Cortex of kidney (tissue), 1 donor: Measurements from ENCODE around the gene EXD2.
"Not testable (repeated sequence)": the region's sequence is repeated elsewhere in the genome, so short reads cannot be mapped to it uniquely, and the experiment has no call there.

Experiments used
- DNase-seq: peaks from one replicate; lab custom pipeline; 2025; lab: John Stamatoyannopoulos, UW

EXD2 gene

DNA sequence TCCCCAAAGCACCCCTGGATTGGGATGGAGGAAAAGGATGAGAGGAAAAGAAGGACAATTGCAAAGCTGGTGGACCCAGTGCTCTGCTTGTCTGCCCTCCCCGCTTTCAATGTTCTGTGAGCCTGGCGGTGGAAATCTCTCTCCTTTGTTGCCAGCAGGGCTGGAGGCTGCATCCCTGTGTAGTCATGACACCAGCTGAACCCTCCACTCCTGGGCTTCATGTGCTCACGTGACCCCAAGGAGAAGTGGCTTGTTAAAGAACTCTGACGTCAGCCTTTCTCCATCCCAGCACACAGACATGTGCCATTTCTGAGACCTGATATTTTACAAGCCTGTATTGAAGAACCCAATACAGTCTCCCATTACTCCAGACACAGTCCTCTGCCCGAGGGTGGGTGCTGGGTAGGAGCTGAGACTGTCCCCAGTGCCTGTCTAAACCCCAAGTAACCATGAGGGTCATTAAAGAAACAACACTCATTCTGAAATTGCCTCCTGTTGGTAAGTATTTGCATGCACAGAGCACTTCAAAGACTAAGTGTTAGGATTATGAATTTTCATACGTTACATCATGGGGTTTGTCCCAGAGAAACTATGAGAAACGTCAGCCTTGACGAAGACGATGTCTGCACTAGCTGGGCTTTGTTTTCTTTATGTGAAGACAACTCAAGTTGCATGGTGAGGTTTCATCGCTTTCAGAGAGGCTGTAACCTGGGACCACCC is 90.3 kb downstream of the EXD2 start:
- no peak for DNase-seq

DNA sequence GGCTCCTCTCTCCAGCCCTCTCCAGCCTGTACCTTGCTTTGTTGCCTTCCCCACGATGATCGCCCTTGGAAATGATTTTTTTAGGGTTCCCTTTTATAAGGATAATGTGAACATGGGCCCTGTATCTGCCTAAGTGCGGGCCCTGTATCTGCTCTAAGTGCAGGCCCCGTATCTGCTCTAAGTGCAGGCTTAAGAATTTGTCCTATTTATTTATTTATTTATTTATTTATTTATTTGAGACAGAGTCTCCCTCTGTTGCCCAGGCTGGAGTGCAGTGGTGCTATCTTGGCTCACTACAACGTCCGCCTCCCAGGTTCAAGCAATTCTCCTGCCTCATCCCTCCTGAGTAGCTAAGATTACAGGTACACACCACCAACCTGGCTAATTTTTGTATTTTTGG is 91.2 kb downstream of the EXD2 start:
- DNase-seq: no peak

DNA sequence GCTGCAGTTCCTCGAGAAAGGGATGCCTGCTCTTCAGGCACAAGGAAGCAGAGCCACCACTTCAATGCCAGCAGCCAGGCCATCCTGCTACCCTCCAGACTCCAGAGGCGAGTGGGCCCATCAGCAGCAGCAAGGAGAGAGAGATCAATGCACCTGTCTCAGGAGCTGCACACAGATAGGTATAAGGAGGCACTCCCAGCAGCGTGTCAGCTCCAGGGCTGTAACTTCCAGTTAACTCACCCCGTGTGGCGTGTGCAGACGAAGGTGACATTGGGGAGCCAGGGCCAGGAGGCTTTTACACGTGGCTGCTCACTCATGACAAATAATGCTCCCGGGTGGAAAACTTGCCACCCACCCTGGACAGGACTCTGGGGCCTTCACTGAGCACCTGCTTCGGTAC is 92.9 kb downstream of the EXD2 start:
- no peak for DNase-seq

DNA sequence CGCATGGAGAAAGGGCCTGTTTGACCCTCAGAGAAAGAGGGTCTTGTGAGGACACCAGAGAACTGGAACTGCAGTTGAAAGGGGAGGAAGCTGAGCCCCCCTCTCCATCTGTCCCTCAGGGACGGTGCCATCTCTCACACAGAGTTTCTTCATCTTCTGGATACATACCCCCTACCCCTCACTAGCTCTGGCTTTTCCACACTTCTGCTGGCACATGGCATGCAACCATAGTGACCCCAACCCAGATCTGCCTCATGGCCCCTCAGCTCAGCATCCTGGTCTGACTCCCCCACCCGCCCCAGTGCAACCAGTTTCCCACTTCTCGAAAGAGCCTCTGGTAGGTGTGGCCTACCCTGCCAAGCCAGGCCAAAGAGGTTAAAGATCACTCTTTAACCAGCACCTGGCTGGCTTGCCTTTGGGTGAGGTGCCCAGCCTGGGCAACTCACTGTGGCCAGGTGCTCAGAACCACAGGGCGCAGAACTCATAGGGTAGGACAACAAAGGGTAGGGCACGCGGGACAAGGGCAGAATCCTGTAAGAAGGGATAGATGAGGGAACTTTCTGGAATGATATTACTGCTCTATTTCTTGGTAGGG is 94.5 kb downstream of the EXD2 start:
- DNase-seq: no peak

GRCh38 chr14:69287098-69288010 is 96.1 kb downstream of the EXD2 start:
- no peak for DNase-seq

DNA sequence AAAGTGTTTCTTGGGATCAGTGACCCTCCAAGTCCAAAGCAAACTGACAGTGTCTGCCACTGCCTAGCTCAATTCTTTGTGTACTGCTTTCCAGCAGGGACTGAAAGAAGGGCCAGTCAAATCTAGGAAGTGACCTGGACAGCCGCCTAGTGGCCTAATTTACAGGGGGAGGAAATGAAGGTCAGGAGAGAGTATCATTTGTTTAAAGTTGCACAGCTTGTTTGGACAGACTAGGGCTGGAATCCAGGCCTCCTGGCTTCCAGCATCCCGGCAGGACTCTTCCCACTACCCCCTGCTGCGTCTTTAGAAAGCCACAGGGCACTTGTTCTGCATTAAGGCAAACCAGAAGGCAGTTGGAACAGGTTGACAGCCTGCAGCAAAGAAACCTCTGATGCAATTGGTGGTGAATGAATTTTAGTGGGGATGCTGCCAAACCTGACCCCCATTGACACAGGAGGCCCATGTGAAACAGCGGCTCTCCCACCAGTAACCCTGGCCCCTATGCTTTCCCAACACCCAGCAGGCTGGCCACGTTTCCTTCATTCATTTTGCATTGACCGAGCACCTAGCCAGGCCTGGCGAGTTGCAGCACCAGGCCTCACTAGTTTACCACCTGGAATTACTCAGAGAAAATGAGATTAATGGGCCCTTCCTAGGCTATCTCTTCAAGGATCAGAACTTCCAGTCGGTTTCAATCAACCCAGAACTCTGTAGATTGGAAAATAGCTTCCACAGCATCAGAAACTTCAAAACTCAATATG is 96.9 kb downstream of the EXD2 start:
- no peak for DNase-seq

DNA sequence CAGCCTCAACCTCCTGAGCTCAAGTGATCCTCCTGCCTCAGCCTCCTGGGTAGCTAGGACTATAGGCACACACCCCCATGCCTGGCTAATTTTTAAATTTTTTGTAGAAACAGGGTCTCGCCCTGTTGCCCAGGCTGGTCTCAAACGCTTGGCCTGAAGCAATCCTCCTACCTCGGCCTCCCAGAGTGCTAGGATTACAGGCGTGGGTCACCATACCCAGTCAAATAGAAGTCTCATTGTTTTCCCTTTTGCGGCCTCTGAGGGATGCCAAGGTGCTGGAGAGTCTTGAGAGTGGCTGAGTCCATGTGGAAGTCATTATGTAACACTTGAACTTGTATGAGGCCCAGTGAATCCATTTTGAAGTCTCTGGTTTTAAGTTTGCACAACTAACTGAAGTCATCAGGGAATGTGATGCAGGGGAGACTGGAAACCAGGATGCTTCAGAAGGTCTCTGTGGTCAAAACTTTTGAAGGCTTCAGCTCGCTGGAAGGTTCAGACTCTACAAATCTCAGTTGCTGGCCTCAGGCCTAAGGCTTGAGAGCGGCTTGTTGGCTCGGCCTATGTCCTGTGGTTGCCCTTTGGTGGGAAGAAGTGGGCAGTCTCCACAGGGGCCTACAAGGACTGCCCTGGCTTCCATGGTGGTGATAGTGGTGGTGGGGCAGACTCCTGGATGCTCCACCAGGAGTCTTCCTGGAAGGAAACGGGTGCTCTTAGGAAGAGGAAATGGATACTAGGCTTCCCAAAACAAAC is 97.8 kb downstream of the EXD2 start:
- DNase-seq: no peak

GRCh38 chr14:69289811-69290520 is 98.7 kb downstream of the EXD2 start:
- DNase-seq: no peak

GRCh38 chr14:69290881-69291280 is 99.6 kb downstream of the EXD2 start:
- not testable (repeated sequence) for DNase-seq

- no peak for DNase-seq
Observed at GRCh38 chr14:69291396-69291795, 100.1 kb downstream of the EXD2 start.

GRCh38 chr14:69291891-69292561 is 100.7 kb downstream of the EXD2 start:
- DNase-seq: no peak
